Right lobe of liver (tissue), 6 donors: Measurements from ENCODE around the gene PTAR1. TPM values are rescaled to one million over a fixed set of nuclear protein-coding genes. Genes with fewer than 3 reads are reported as not detected.
"Not testable (repeated sequence)": the region's sequence is repeated elsewhere in the genome, so short reads cannot be mapped to it uniquely, and the experiment has no call there.

Source experiments
- ATAC-seq, 4 donors: fragments of 200-7000 bp; cut with Tn5 transposase; one replicate each; pipeline ENCODE4 v1.9.1; 2020; ENCODE audit warnings: mild to moderate bottlenecking in 4 of 4, moderate library complexity in 4 of 4
- DNase-seq, 3 donors: peaks; one replicate each; pipeline ENCODE4 v3.0.0-alpha.2; 2020
- H3K27ac ChIP-seq, 3 donors: fragments of 200-600 bp; one replicate each; pipeline ENCODE4 v1.8.0; 2022
- H3K27me3 ChIP-seq, 2 donors: fragments of 200-600 bp; one replicate each; pipeline ENCODE4 v1.8.0; 2022
- H3K36me3 ChIP-seq, 4 donors: fragments of 200-600 bp; sonication (generic) in 1 of 4; one replicate each; pipeline versions ENCODE4 v1.5.1 to v1.8.0; 2017 to 2022; ENCODE audit warnings: control low read depth in 1 of 4
- H3K4me1 ChIP-seq, 4 donors: fragments of 200-600 bp; sonication (generic) in 1 of 4; one replicate each; pipeline versions ENCODE4 v1.5.1 to v1.8.0; 2017 to 2022; ENCODE audit warnings: control low read depth in 1 of 4
- H3K4me3 ChIP-seq, 3 donors: fragments of 200-600 bp; one replicate each; pipeline ENCODE4 v1.8.0; 2022
- H3K9me3 ChIP-seq, 4 donors: fragments of 200-600 bp; sonication (generic) in 1 of 4; one replicate each; pipeline versions ENCODE4 v1.5.1 to v1.8.0; 2017 to 2022; ENCODE audit warnings: control low read depth in 1 of 4
- CTCF ChIP-seq, 4 donors: fragments of 200-600 bp in 3 of 4; fragments of 450-650 bp in 1 of 4; IDR thresholded peaks; one replicate each; pipeline versions ENCODE4 v1.5.1 to v1.8.0; 2016 to 2022; ENCODE audit warnings: antibody characterized with exemption in 4 of 4, mild to moderate bottlenecking in 2 of 4
- POLR2A ChIP-seq: fragments of 450-650 bp; IDR thresholded peaks from one replicate; pipeline ENCODE4 v1.6.1; 2017; ENCODE audit warnings: antibody characterized with exemption, mild to moderate bottlenecking
- WGBS: methylation state at CpG from one replicate; pipeline ENCODE4 v1.1.6; 2018; ENCODE audit warnings: low coverage, low lambda C conversion rate; ENCODE audit not compliant: insufficient coverage; ENCODE audit errors: missing lambda C conversion rate; 5-methylcytosine and 5-hydroxymethylcytosine counted together
- intact Hi-C, 2 donors: fragments of 100-400 bp; cut with DNase I; formaldehyde crosslinking; loops; one replicate each; pipeline versions ENCODE4 v1.11.2 to v1.14.1; 2022
- total RNA-seq, 6 experiments: library from RNA; depleted of rRNA in 2 of 6; stranded (reverse); fragments of >200 nt in 2 of 6; fragmentation: NEBNext Ultra II Directional in 3 of 6; extraction: Animal tissue kit (Norgen Biotek cat#: 25700) in 3 of 6; gene quantifications; one replicate each; pipeline versions ENCODE4 v1.1.0 to v1.2.4, GENCODE V29; 2016 to 2023
- donor health status: DM: no; HTN: yes; CAD: no.
- donor health status: DM: no; HTN: no; CAD: no.
- donor health status: DM: no; HTN: no; CAD: no.
- donor health status: DM: no; HTN: yes; CAD: no.
- donor health status: DM: no; HTN: yes; CAD: no.

The PTAR1 gene
- total RNA-seq, 6 experiments from 2014 or later, result 21.5 to 33.3 (median 27.0) TPM

- ATAC-seq, result no peak
- DNase-seq, result no peak
Measured at GRCh38 chr9:69785757-69786156, 25.9 kb upstream of the PTAR1 start.

GRCh38 chr9:69773258-69773657 is 13.4 kb upstream of the PTAR1 start:
- H3K4me3 ChIP-seq, result no peak overlapping the region
- H3K36me3 ChIP-seq, result no peaks in the 10 kb centered on the region
- WGBS, result 60% methylated on average over 1 of the region's 1 CpG
- no peak for ATAC-seq
- H3K27ac ChIP-seq, result no peak overlapping the region
- TF ChIP-seq CTCF (IDR thresholded peaks at IDR 0.05), result no peak
- no peak for TF ChIP-seq POLR2A
- no peaks in the 10 kb centered on the region for H3K9me3 ChIP-seq
- intact Hi-C loops, result no loop called here
- no peaks in the 10 kb centered on the region for H3K4me1 ChIP-seq
- no peak for DNase-seq
- H3K27me3 ChIP-seq, result no peaks in the 10 kb centered on the region

More at GRCh38 chr9:69785757-69786156, 25.9 kb upstream of the PTAR1 start:
- Histone ChIP-seq H3K27ac (no peak overlapping the region), H3K4me1 (no peaks in the 10 kb centered on the region), H3K36me3 (no peaks in the 10 kb centered on the region), H3K27me3 (no peaks in the 10 kb centered on the region), H3K4me3 (no peak overlapping the region), H3K9me3 (no peaks in the 10 kb centered on the region)
- intact Hi-C loops, result no loop called here
- TF ChIP-seq CTCF (IDR thresholded peaks at IDR 0.05) (peak in 1 of 4 donors; percentile 12), POLR2A (no peak)

- 74% methylated on average over 4 of the region's 4 CpGs for WGBS
- no peaks in the 10 kb centered on the region for H3K9me3 ChIP-seq
Measured at GRCh38 chr9:69771775-69772418, 12.1 kb upstream of the PTAR1 start.

GRCh38 chr9:69768716-69769115 is 8.9 kb upstream of the PTAR1 start:
- no peaks in the 10 kb centered on the region for H3K4me1 ChIP-seq
- intact Hi-C loops, result no loop called here
- DNase-seq, result no peak
- H3K9me3 ChIP-seq, result no peaks in the 10 kb centered on the region
- no peak overlapping the region for H3K27ac ChIP-seq
- H3K4me3 ChIP-seq, result no peak overlapping the region
- H3K36me3 ChIP-seq, result no peaks in the 10 kb centered on the region
- H3K27me3 ChIP-seq, result no peaks in the 10 kb centered on the region
- ATAC-seq, result no peak
- TF ChIP-seq CTCF (IDR thresholded peaks at IDR 0.05), result no peak
- TF ChIP-seq POLR2A, result no peak
- no CpG with 5 or more reads among the region's 1 CpG for WGBS

More at GRCh38 chr9:69771775-69772418, 12.1 kb upstream of the PTAR1 start:
- H3K27ac ChIP-seq, result no peak overlapping the region
- DNase-seq (no peak), ATAC-seq (no peak)
- H3K4me3 ChIP-seq, result no peak overlapping the region
- intact Hi-C loops, result no loop called here
- no peaks in the 10 kb centered on the region for H3K36me3 ChIP-seq
- TF ChIP-seq POLR2A (no peak), CTCF (IDR thresholded peaks at IDR 0.05) (no peak)
- H3K4me1 ChIP-seq, result no peaks in the 10 kb centered on the region
- no peaks in the 10 kb centered on the region for H3K27me3 ChIP-seq

- no peaks in the 10 kb centered on the region for H3K9me3 ChIP-seq
- no peaks in the 10 kb centered on the region for H3K4me1 ChIP-seq
- DNase-seq (no peak), ATAC-seq (no peak)
- intact Hi-C loops, result no loop called here
- H3K4me3 ChIP-seq, result no peak overlapping the region
- no peaks in the 10 kb centered on the region for H3K27me3 ChIP-seq
- TF ChIP-seq CTCF (IDR thresholded peaks at IDR 0.05), result no peak
- no peak for TF ChIP-seq POLR2A
- 67% methylated on average over 1 of the region's 1 CpG for WGBS
- H3K36me3 ChIP-seq, result no peaks in the 10 kb centered on the region
- H3K27ac ChIP-seq, result no peak overlapping the region
Measured at GRCh38 chr9:69768101-69768500, 8.3 kb upstream of the PTAR1 start.

- not testable (repeated sequence) for DNase-seq, ATAC-seq, H3K27ac ChIP-seq, H3K4me3 ChIP-seq, H3K27me3 ChIP-seq, H3K9me3 ChIP-seq, H3K4me1 ChIP-seq, H3K36me3 ChIP-seq
- intact Hi-C loops, result loop anchor here in 1 of 2 donors (5.0 kb wide), 1 partner anchor 97 kb away; no protein-coding TSS in a partner anchor
- 52% methylated on average over 5 of the region's 5 CpGs for WGBS
Measured at GRCh38 chr9:69763862-69764261, 4.1 kb upstream of the PTAR1 start.
